ENCODE results near the gene MTHFD1.

Gene MTHFD1

GRCh38 chr14:64502456-64502855, 114.3 kb downstream of the MTHFD1 start:
- H3K4me3 ChIP-seq (ENCODE audit: low read length): no peak overlapping the region
- peaks cover 9% of the 10 kb centered on the region for H3K4me1 ChIP-seq (ENCODE audit: control insufficient read depth, low read depth, low read length)
- H4K5ac ChIP-seq (ENCODE audit: low read length): no peak overlapping the region
- peak overlapping the region; percentile 98 for H3K9ac ChIP-seq (ENCODE audit: low read length)
- no peak overlapping the region for H2BK5ac ChIP-seq (ENCODE audit: low read length)
- no peak overlapping the region for H2BK15ac ChIP-seq (replicated peaks; ENCODE audit: low read depth)
- H3K56ac ChIP-seq (ENCODE audit: low read length): peak overlapping the region; percentile 99
- no peaks in the 10 kb centered on the region for H3K36me3 ChIP-seq (ENCODE audit: control insufficient read depth, insufficient read depth, low read length)
- peak overlapping the region; percentile 83 for H3K4ac ChIP-seq (ENCODE audit: low read depth, low read length)
- peaks cover 18% of the 10 kb centered on the region for H3K79me2 ChIP-seq (ENCODE audit: control insufficient read depth, insufficient read depth, low read length)
- H3K27ac ChIP-seq (ENCODE audit: low read depth, low read length): no peak overlapping the region
- peaks cover 8% of the 10 kb centered on the region for H3K79me1 ChIP-seq (ENCODE audit: low read length)
- H4K8ac ChIP-seq (ENCODE audit: low read depth, low read length): no peak overlapping the region
- no peak overlapping the region for H2BK120ac ChIP-seq (ENCODE audit: low read depth, low read length)
- H3K23ac ChIP-seq (ENCODE audit: low read length): no peak overlapping the region
- no peak for DNase-seq
- H3K4me2 ChIP-seq (ENCODE audit: low read length): peak overlapping the region; percentile 86
- H3K18ac ChIP-seq (ENCODE audit: low read length): no peak overlapping the region
- no CpG with 5 or more reads among the region's 6 CpGs for WGBS (ENCODE audit: extremely low coverage, insufficient coverage, low lambda C conversion rate)
- H2AK5ac ChIP-seq (ENCODE audit: low read length): no peak overlapping the region
- H3K27me3 ChIP-seq (ENCODE audit: insufficient read depth, low read length, poor library complexity): no peaks in the 10 kb centered on the region

DNA sequence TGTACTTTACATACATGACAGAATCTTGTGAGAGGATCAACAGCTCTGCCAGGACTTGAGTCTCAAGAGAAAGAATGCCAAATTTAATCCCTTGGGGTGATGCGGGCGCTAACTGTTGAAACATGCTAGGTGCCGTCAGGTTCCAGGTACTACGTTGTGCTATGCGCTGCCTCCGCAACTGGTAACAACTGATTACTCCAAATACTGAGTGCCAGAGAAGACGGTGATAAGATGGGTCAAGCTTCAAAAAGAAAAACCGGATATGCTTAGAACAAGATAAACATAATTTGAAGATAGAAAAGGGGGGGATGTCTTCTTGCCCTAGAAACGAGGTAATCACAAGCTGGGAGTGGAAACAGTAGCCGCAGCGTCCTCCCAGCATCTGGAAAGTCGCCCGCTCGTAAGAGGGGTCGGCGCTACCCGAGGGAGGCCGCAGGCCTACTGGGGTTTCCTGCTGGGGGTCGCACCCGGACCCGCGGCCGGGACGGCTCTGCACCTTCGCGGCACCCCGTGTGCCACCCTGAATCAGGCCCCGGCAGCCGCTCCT, 114.8 kb downstream of the MTHFD1 start:
- WGBS (ENCODE audit: extremely low coverage, insufficient coverage, low lambda C conversion rate): no CpG with 5 or more reads among the region's 29 CpGs
- H3K4me1 ChIP-seq (ENCODE audit: control insufficient read depth, low read depth, low read length): peaks cover 12% of the 10 kb centered on the region
- H3K4me3 ChIP-seq (ENCODE audit: low read length): peak overlapping the region; percentile 79
- peak overlapping the region; percentile 86 for H3K4me2 ChIP-seq (ENCODE audit: low read length)
- no peak overlapping the region for H2BK120ac ChIP-seq (ENCODE audit: low read depth, low read length)
- H3K9ac ChIP-seq (ENCODE audit: low read length): peak overlapping the region; percentile 98
- DNase-seq: peak; percentile 47
- peaks cover 22% of the 10 kb centered on the region for H3K79me2 ChIP-seq (ENCODE audit: control insufficient read depth, insufficient read depth, low read length)
- peak overlapping the region; percentile 83 for H3K4ac ChIP-seq (ENCODE audit: low read depth, low read length)
- H3K79me1 ChIP-seq (ENCODE audit: low read length): peaks cover 8% of the 10 kb centered on the region
- H2BK5ac ChIP-seq (ENCODE audit: low read length): peak overlapping the region; percentile 85
- no peak overlapping the region for H3K23ac ChIP-seq (ENCODE audit: low read length)
- H2BK15ac ChIP-seq (replicated peaks; ENCODE audit: low read depth): no peak overlapping the region
- no peaks in the 10 kb centered on the region for H3K36me3 ChIP-seq (ENCODE audit: control insufficient read depth, insufficient read depth, low read length)
- peak overlapping the region; percentile 99 for H3K56ac ChIP-seq (ENCODE audit: low read length)
- H2AK5ac ChIP-seq (ENCODE audit: low read length): no peak overlapping the region
- H4K5ac ChIP-seq (ENCODE audit: low read length): no peak overlapping the region
- H4K8ac ChIP-seq (ENCODE audit: low read depth, low read length): no peak overlapping the region
- H3K27me3 ChIP-seq (ENCODE audit: insufficient read depth, low read length, poor library complexity): no peaks in the 10 kb centered on the region
- peak overlapping the region; percentile 78 for H3K18ac ChIP-seq (ENCODE audit: low read length)
- H3K27ac ChIP-seq (ENCODE audit: low read depth, low read length): peak overlapping the region; percentile 100

DNA sequence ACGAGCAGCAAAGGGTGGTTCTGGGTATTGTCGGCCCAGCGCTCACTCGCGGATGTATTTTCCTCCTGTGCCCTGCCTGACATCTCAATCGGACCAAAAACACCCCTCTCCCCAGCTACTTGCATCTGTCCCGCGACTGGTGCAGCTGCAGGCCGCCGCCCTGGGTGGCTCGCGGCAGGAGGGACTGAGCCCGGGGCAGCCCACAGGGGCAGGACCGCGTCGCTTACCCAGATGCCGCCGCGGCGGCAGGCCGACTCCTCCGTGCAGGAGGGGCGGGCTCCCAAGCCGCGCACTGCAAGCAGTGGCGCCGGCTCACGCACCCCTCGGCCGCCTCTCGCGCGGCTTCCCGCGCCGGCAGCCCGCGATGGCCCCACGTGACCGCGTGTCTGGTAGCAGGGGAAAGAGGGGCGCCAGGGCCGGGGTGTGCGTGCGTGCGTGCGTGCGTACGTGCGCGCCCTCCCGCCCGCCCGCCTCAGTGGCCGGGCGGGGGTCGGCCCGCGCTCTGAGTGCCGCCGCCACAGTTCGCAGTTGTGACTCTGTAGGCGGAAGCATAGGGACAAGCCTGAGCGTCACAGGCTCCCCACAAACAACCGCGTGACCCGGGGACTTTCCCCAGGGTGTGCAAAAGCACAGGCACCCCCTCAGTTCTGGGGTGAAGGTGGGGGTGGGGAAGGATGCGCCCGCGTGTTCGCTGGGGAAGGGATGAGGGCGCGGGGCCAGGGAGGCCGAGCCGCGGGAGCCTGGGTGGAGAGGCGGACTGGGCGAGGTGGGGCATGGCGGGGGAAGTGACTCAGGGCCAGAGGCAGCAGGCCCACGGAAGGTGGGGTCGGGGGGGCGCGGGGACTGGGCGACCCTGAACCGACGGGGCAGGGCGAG, 115.5 kb downstream of the MTHFD1 start, which contains the start of gene ZBTB25:
Gene ZBTB25 (minus strand): TSS at position 405 of the 876 bp plus-strand sequence. CDS start 13,305 bp downstream, outside the sequence.
- Histone ChIP-seq H3K27me3 (ENCODE audit: insufficient read depth, low read length, poor library complexity) (no peaks in the 10 kb centered on the region), H3K4ac (ENCODE audit: low read depth, low read length) (peak within 1 kb of the TSS; percentile 100), H3K56ac (ENCODE audit: low read length) (peak within 1 kb of the TSS; percentile 99), H2AK5ac (ENCODE audit: low read length) (no peak within 1 kb of the TSS), H4K5ac (ENCODE audit: low read length) (no peak within 1 kb of the TSS), H3K79me2 (ENCODE audit: control insufficient read depth, insufficient read depth, low read length) (peaks cover 26% of the 10 kb centered on the region), H3K23ac (ENCODE audit: low read length) (peak within 1 kb of the TSS; percentile 59), H4K8ac (ENCODE audit: low read depth, low read length) (peak within 1 kb of the TSS; percentile 87), H2BK15ac (replicated peaks; ENCODE audit: low read depth) (no peak within 1 kb of the TSS), H2BK120ac (ENCODE audit: low read depth, low read length) (peak within 1 kb of the TSS; percentile 92), H3K18ac (ENCODE audit: low read length) (peak within 1 kb of the TSS; percentile 86), H3K27ac (ENCODE audit: low read depth, low read length) (peak within 1 kb of the TSS; percentile 100), H3K79me1 (ENCODE audit: low read length) (peaks cover 8% of the 10 kb centered on the region), H3K4me1 (ENCODE audit: control insufficient read depth, low read depth, low read length) (peaks cover 15% of the 10 kb centered on the region), H3K36me3 (ENCODE audit: control insufficient read depth, insufficient read depth, low read length) (no peaks in the 10 kb centered on the region), H3K4me2 (ENCODE audit: low read length) (peak within 1 kb of the TSS; percentile 86), H3K9ac (ENCODE audit: low read length) (peak within 1 kb of the TSS; percentile 98), H2BK5ac (ENCODE audit: low read length) (peak within 1 kb of the TSS; percentile 85), H3K4me3 (ENCODE audit: low read length) (peak within 1 kb of the TSS; percentile 85)
- DNase-seq: peak; percentile 98
- WGBS (ENCODE audit: extremely low coverage, insufficient coverage, low lambda C conversion rate): no CpG with 5 or more reads among the region's 87 CpGs

DNA sequence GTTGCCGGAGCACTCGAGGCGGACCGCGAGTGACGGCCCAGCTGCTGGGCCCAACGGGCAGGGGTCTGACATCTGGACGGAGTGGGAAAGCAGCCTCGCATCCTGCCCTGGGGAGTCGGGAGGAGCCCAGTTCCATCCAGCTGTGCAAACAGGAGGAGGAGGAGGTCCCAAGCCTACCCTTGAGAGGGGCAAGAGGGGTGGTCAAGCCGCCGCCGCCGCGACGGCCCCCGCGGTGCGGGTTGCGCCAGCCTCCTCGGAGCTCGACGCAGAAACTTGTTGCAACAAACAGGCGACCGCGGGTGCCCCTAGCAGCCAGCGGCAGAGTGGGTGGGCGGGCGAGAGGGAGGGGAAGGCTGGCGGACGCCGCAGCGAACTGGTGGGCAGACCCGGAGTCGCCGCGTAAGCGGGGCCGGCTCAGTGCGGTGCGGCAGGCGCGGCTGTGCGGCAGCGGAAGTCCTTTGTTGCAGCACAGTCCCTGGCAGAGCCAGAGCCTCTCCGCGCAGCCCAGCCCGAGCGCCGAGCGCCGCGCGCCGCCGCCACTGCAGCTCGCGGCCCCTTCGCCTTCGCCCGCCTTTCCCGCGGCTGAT, 116.2 kb downstream of the MTHFD1 start, which contains the start of gene ZBTB1:
Gene ZBTB1 (plus strand): TSS at position 461 of the 587 bp plus-strand sequence. CDS start 16,735 bp downstream, outside the sequence.
- Histone ChIP-seq H3K18ac (ENCODE audit: low read length) (peak within 1 kb of the TSS; percentile 86), H3K27ac (ENCODE audit: low read depth, low read length) (peak within 1 kb of the TSS; percentile 100), H3K4me3 (ENCODE audit: low read length) (peak within 1 kb of the TSS; percentile 85), H4K8ac (ENCODE audit: low read depth, low read length) (peak within 1 kb of the TSS; percentile 87), H3K4me2 (ENCODE audit: low read length) (peak within 1 kb of the TSS; percentile 86), H4K5ac (ENCODE audit: low read length) (no peak within 1 kb of the TSS), H2AK5ac (ENCODE audit: low read length) (no peak within 1 kb of the TSS), H2BK120ac (ENCODE audit: low read depth, low read length) (peak within 1 kb of the TSS; percentile 92), H3K4ac (ENCODE audit: low read depth, low read length) (peak within 1 kb of the TSS; percentile 100), H3K4me1 (ENCODE audit: control insufficient read depth, low read depth, low read length) (peaks cover 19% of the 10 kb centered on the region), H3K9ac (ENCODE audit: low read length) (peak within 1 kb of the TSS; percentile 98), H3K79me1 (ENCODE audit: low read length) (peaks cover 8% of the 10 kb centered on the region), H3K36me3 (ENCODE audit: control insufficient read depth, insufficient read depth, low read length) (no peaks in the 10 kb centered on the region), H3K27me3 (ENCODE audit: insufficient read depth, low read length, poor library complexity) (no peaks in the 10 kb centered on the region), H3K23ac (ENCODE audit: low read length) (peak within 1 kb of the TSS; percentile 59), H3K56ac (ENCODE audit: low read length) (peak within 1 kb of the TSS; percentile 99), H2BK15ac (replicated peaks; ENCODE audit: low read depth) (no peak within 1 kb of the TSS), H3K79me2 (ENCODE audit: control insufficient read depth, insufficient read depth, low read length) (peaks cover 30% of the 10 kb centered on the region), H2BK5ac (ENCODE audit: low read length) (peak within 1 kb of the TSS; percentile 79)
- peak; percentile 96 for DNase-seq
- no CpG with 5 or more reads among the region's 63 CpGs for WGBS (ENCODE audit: extremely low coverage, insufficient coverage, low lambda C conversion rate)

DNA sequence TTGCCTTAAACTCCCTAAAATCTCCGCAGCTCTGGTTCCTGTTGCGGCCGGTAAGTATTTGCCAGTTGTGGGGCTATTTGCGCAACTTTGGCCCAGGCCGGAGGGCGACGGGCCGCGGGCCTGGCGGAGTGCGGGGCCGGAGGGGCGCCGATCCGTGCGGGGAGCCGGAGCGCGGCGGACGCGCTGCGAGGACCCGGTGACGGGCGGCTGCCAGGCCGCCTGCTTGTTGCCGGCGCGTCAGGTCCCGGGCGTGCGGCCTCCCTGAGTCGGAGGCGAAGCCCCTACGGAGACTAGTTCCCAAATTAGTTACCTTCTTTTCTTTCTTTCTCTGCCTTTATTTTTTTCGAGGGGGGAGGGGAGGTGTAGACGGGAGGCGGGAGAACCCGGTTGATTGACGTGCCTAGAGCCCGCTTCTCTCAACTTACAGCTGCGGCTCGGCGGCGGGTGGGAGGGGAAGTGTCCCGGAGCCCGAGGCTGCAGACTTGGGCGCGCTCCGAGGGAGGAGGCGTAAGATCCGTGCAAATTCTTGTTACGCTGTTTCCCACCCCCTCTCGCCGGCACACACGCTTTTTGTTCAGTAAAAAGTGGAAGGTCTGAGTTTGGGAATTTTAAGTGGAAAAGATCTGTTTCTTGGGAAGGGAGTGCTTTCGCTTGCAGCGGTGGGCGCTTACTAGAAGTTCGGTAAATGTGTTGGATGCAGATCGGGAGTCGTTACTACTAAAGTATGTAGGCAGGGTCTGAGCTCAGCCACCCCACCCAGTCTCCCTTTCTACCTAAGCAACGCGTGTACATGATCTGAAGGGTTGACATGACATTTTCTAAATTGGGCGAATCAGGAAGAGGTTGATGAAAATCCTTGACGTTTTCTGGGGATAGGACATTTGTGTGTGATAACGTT, 117.0 kb downstream of the MTHFD1 start:
- Histone ChIP-seq H3K27ac (ENCODE audit: low read depth, low read length) (peak overlapping the region; percentile 100), H3K4me1 (ENCODE audit: control insufficient read depth, low read depth, low read length) (peaks cover 19% of the 10 kb centered on the region), H2BK5ac (ENCODE audit: low read length) (peak overlapping the region; percentile 79), H3K23ac (ENCODE audit: low read length) (peak overlapping the region; percentile 12), H3K18ac (ENCODE audit: low read length) (peak overlapping the region; percentile 86), H3K56ac (ENCODE audit: low read length) (peak overlapping the region; percentile 99), H3K79me1 (ENCODE audit: low read length) (peaks cover 8% of the 10 kb centered on the region), H4K8ac (ENCODE audit: low read depth, low read length) (peak overlapping the region; percentile 87), H3K79me2 (ENCODE audit: control insufficient read depth, insufficient read depth, low read length) (peaks cover 31% of the 10 kb centered on the region), H2BK15ac (replicated peaks; ENCODE audit: low read depth) (no peak overlapping the region), H3K27me3 (ENCODE audit: insufficient read depth, low read length, poor library complexity) (no peaks in the 10 kb centered on the region), H2BK120ac (ENCODE audit: low read depth, low read length) (peak overlapping the region; percentile 92), H4K5ac (ENCODE audit: low read length) (no peak overlapping the region), H3K4ac (ENCODE audit: low read depth, low read length) (peak overlapping the region; percentile 100), H3K9ac (ENCODE audit: low read length) (peak overlapping the region; percentile 98), H3K4me3 (ENCODE audit: low read length) (peak overlapping the region; percentile 85), H2AK5ac (ENCODE audit: low read length) (no peak overlapping the region), H3K36me3 (ENCODE audit: control insufficient read depth, insufficient read depth, low read length) (no peaks in the 10 kb centered on the region), H3K4me2 (ENCODE audit: low read length) (peak overlapping the region; percentile 69)
- no CpG with 5 or more reads among the region's 68 CpGs for WGBS (ENCODE audit: extremely low coverage, insufficient coverage, low lambda C conversion rate)
- peak; percentile 96 for DNase-seq

Measured in mesendoderm (in vitro differentiated cells).